HL-60 (cell line): ENCODE results near the gene BRSK1.

Experiments
- DNase-seq, 2 experiments: peaks; one replicate each; pipeline ENCODE4 v3.0.0-alpha.2; 2010 to 2020; ENCODE audit warnings: low read depth in 1 of 2, low spot score in 1 of 2
- H3K27ac ChIP-seq: fragments of 250-450 bp; sonication (Bioruptor Pico); replicated peaks from 2 replicates; pipeline ENCODE4 v1.5.1; 2020; ENCODE audit warnings: mild to moderate bottlenecking, moderate library complexity
- H3K27me3 ChIP-seq: fragments of 250-450 bp; sonication (Bioruptor Pico); 2 replicates; pipeline ENCODE4 v1.5.1; 2021; ENCODE audit warnings: mild to moderate bottlenecking, moderate library complexity; ENCODE audit not compliant: insufficient read depth, poor library complexity, severe bottlenecking
- H3K4me3 ChIP-seq: replicated peaks from 2 replicates; pipeline ENCODE4 v1.5.1; 2011; ENCODE audit warnings: mild to moderate bottlenecking, control low read depth, low read length; ENCODE audit not compliant: insufficient read depth
- CTCF ChIP-seq: IDR thresholded peaks from one replicate; pipeline ENCODE4 v1.5.1; 2011; ENCODE audit warnings: low read length, control low read depth, inconsistent platforms; ENCODE audit not compliant: insufficient read depth
- GABPA ChIP-seq: IDR thresholded peaks from 2 replicates; pipeline ENCODE4 v1.6.1; 2012; ENCODE audit warnings: low read depth
- POLR2AphosphoS5 ChIP-seq: IDR thresholded peaks from 2 replicates; pipeline ENCODE4 v1.6.1; 2012; ENCODE audit warnings: low read depth
- REST ChIP-seq: IDR thresholded peaks from 2 replicates; pipeline ENCODE4 v1.6.1; 2012; ENCODE audit warnings: low read depth; ENCODE audit not compliant: insufficient replicate concordance
- SPI1 ChIP-seq: IDR thresholded peaks from 2 replicates; pipeline ENCODE4 v1.6.1; 2012; ENCODE audit warnings: low read depth, mild to moderate bottlenecking, borderline replicate concordance

Gene BRSK1

GRCh38 chr19:55304279-55304978 is 20.6 kb downstream of the BRSK1 start:
- peak in 1 of 2 experiments; percentile 73 for DNase-seq
- no peak for TF ChIP-seq SPI1
- no peak for TF ChIP-seq CTCF
- TF ChIP-seq POLR2AphosphoS5, result no peak
- TF ChIP-seq GABPA, result no peak
- no peak for TF ChIP-seq REST
- H3K27ac ChIP-seq, result no peak overlapping the region
- no peak overlapping the region for H3K4me3 ChIP-seq
- H3K27me3 ChIP-seq, result no peaks in the 10 kb centered on the region

GRCh38 chr19:55304980-55305379 is 21.2 kb downstream of the BRSK1 start:
- no peak overlapping the region for H3K27ac ChIP-seq
- no peak overlapping the region for H3K4me3 ChIP-seq
- no peak for TF ChIP-seq POLR2AphosphoS5
- TF ChIP-seq GABPA, result no peak
- no peak for TF ChIP-seq CTCF
- no peak for TF ChIP-seq SPI1
- no peak for TF ChIP-seq REST
- no peak for DNase-seq
- no peaks in the 10 kb centered on the region for H3K27me3 ChIP-seq

GRCh38 chr19:55305491-55305890 is 21.7 kb downstream of the BRSK1 start:
- Histone ChIP-seq H3K27me3 (no peaks in the 10 kb centered on the region), H3K27ac (no peak overlapping the region), H3K4me3 (no peak overlapping the region)
- TF ChIP-seq SPI1 (0 out of 2 replicates have a peak, but pooled peaks have one; percentile 23), CTCF (no peak), GABPA (peak; percentile 28; the same call in 1 of the 2 replicates), REST (no peak), POLR2AphosphoS5 (no peak)
- DNase-seq, result peak in 1 of 2 experiments; percentile 45
